SH-SY5Y (cell line): ENCODE data around the gene CRAT.

Experiments used
- GATA2 ChIP-seq: IDR thresholded peaks from 2 replicates; pipeline ENCODE4 v1.6.1; 2011; ENCODE audit warnings: mild to moderate bottlenecking, low read depth, low read length
- GATA3 ChIP-seq: IDR thresholded peaks from 2 replicates; pipeline ENCODE4 v1.6.1; 2011; ENCODE audit warnings: low read depth, mild to moderate bottlenecking, low read length, moderate library complexity

The CRAT gene

DNA sequence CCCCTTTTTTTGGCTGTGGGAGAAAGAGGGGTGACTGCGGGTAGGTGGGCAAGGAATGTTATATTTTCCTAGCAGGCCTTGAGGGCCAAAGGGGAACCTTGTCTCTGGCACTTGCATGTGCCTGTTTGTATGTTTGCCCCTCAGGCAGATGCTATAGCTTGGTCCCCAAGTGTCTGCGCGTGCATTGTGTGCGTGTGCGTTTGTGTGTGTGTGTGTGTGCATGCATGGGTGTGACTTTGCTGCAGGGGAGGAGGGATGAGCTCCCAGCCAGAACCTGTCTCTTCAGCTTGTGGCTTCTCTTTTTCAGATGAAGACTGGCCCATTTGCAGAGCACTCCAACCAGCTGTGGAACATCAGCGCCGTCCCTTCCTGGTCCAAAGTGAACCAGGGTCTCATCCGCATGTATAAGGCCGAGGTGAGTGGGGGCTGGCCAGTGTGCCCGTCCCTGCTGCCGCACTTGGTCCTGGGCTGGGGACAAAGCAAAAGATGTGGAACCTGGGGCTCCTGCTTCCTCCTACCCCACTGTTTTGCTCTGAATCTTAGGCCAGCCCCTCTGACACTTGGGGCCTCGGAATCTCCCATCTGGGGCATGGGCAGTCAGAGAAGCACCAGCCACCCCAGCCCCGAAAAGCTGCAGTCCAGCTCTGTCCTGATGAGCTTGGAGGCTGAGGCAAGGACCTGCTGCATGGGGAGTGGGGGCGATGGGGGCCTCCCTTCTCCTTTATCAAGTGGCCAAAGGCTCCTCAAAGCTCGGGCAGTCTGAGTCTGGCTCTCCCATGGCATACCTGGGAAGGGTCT is 31.7 kb upstream of the CRAT start:
- TF ChIP-seq GATA3 = no peak
- TF ChIP-seq GATA2 = no peak

DNA sequence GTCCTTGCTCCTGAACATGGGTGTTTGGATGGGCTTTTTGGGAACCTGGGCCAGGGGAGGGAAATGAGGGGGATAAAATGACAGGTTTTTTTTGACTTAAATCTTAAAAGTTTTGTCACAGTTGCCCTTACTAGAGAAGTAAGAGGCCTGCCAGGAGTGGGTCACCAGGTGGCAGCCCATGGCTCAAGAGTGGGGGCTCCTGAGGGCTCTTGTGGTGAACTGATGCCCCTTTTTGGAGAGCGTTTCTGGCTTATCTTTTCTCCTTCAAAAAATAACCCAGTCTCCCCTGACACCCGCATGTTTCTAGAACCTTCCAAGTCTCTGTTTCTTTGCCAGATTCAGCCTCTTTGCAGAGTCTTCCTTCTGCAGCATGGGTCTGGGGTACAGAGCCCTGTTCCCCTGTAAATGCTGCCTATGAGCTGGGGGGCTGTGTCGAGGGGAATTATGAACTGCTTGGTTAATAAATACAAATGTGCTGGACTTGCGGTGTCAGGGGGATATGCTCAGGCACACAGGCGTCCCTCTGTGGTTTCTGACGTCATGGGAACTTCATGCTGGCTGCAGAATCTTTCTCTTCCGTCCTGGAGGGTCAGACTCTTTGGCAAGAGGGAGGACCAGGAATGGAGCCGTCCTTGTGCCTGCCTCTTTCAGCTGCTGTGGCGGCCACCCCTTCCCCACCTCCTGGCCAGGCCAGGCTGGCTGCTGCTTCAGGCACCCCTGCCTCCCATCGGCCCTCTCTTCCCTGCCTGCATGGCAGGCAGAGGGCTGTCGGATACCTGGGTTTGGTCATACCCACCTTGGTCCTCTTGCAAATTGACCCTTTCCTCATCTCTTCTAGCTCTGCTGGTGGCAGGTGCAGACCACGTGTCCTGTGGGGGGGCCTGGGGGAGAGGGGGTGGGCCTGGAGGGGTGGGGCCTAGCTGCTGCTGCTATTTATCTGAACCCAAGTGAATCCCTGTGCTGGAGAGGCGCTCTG is 30.8 kb upstream of the CRAT start:
- TF ChIP-seq GATA2 = no peak
- no peak for TF ChIP-seq GATA3

GRCh38 chr9:129140397-129141065 is 29.9 kb upstream of the CRAT start:
- TF ChIP-seq GATA2 (no peak), GATA3 (no peak)

- TF ChIP-seq GATA3 (no peak), GATA2 (no peak)
Observed at GRCh38 chr9:129139993-129140396, 29.4 kb upstream of the CRAT start.

- TF ChIP-seq GATA3 = no peak
- TF ChIP-seq GATA2 = no peak
Observed at GRCh38 chr9:129139233-129139992, 28.8 kb upstream of the CRAT start.

DNA sequence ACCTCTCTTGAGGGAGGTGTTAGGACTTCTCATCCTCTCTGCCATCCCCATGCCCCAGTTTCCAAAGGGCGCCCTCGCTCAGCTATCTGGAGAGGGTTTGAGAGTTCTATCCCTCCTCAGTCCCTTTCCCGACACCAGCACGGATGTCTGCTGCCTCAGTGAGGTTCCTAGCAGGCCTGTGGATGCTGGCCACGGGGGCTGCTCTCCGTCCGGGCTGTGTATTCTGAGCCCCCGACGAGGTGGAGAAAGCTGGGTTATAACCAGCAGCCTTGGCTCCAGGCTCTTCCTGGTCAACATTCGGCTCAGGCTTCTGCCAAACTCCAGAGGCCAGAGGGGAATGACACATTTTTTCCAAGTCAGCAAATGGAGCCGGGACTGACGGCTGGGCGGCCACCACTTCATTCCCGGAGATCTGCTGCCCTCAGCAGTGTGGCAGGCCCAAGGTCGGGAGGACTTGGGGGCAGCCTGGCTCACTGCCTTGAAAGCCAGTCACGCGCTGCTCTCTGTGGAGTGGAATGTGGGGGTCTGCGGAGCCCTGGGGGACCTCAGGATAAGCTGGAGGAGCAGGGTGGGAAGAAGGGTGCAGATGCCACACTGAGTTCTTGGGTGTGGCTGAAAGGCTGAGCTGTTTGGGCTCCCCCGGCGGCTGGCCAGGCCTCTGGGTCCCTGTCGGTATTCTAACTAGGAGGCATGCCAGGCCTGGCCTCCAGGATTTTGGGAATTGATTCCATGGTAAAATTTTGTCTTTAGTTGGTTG is 28.1 kb upstream of the CRAT start:
- TF ChIP-seq GATA3 = no peak
- no peak for TF ChIP-seq GATA2

GRCh38 chr9:129138144-129138462 is 27.5 kb upstream of the CRAT start:
- no peak for TF ChIP-seq GATA3

GRCh38 chr9:129137292-129138143 is 26.9 kb upstream of the CRAT start:
- TF ChIP-seq GATA2 = no peak

DNA sequence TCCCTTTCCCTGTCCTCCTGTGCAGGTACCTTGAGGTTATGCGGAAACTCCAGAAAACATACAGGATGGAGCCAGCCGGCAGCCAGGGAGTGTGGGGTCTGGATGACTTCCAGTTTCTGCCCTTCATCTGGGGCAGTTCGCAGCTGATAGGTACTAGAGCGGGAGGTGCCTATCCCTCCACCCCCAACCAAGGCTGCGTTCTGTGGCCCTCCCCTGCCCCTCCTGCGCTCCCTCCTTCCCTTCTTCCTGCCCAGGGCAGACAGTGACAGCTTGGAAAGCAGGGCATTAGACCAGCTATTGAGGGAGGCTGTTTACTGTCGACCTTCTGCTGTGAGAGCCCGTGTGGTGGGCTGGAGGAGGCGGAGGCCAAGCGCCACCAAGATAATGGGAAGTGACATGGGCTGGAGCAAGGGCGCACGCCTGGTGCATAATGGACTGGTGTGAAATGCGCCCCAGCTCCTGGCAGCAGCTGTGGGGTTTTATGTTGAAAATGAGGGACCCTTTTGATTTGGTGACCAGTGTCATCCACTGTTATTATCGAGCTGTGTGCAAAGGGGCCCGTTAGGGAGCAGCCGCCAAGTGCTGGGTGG is 25.9 kb upstream of the CRAT start:
- no peak for TF ChIP-seq GATA3
- TF ChIP-seq GATA2 = no peak

GRCh38 chr9:129135476-129135875 is 24.9 kb upstream of the CRAT start:
- TF ChIP-seq GATA3 (no peak), GATA2 (no peak)

- no peak for TF ChIP-seq GATA3
- no peak for TF ChIP-seq GATA2
Observed at GRCh38 chr9:129133082-129133481, 22.5 kb upstream of the CRAT start.
